Measurements from ENCODE around the gene ERN1.

The ERN1 gene

DNA sequence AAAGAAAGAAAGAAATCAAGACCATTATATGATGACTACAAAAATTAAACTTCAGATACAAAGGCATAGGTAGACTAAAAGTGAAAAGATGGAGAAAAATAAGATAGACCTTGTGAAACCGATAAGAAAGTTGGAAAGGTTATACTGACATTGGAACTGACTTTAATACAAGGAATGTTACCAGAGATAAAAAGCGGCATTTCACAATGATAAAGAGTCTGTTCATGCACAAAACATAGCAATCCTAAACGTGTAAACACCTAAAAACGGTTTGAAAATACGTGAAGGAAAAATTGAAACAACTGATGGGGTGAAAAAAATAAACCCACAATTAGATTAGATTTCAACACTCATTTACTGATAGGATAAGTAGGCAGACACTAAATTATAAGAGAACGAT is 9.6 kb upstream of the ERN1 start:
- Histone ChIP-seq H3K9me3 (ENCODE audit: insufficient read depth, low read depth, low read length) (no peaks in the 10 kb centered on the region), H4K20me1 (ENCODE audit: insufficient read depth, low read length, poor library complexity, severe bottlenecking) (no peaks in the 10 kb centered on the region), H3K27me3 (ENCODE audit: insufficient read depth, low read length, poor library complexity, severe bottlenecking) (no peaks in the 10 kb centered on the region), H3K9ac (ENCODE audit: low read depth, low read length, poor library complexity, severe bottlenecking) (no peak overlapping the region), H3K4me2 (ENCODE audit: low read depth, low read length, poor library complexity, severe bottlenecking) (no peak overlapping the region), H2AFZ (ENCODE audit: low read length) (no peak overlapping the region), H3K36me3 (ENCODE audit: insufficient read depth, low read length) (no peaks in the 10 kb centered on the region), H3K9me2 (replicated peaks; ENCODE audit: low read depth, low read length) (no peaks in the 10 kb centered on the region), H3K4me1 (ENCODE audit: insufficient read depth, low read length, poor library complexity, severe bottlenecking) (no peaks in the 10 kb centered on the region), H3F3A (ENCODE audit: low read depth) (no peaks in the 10 kb centered on the region), H3K79me2 (ENCODE audit: insufficient read depth, low read length) (no peaks in the 10 kb centered on the region), H3K4me3 (ENCODE audit: low read length, poor library complexity, severe bottlenecking) (no peak overlapping the region)
- no peak for TF ChIP-seq EZH2phosphoT487 (IDR thresholded peaks at IDR 0.05; ENCODE audit: borderline replicate concordance)
- TF ChIP-seq, protein P1, sequence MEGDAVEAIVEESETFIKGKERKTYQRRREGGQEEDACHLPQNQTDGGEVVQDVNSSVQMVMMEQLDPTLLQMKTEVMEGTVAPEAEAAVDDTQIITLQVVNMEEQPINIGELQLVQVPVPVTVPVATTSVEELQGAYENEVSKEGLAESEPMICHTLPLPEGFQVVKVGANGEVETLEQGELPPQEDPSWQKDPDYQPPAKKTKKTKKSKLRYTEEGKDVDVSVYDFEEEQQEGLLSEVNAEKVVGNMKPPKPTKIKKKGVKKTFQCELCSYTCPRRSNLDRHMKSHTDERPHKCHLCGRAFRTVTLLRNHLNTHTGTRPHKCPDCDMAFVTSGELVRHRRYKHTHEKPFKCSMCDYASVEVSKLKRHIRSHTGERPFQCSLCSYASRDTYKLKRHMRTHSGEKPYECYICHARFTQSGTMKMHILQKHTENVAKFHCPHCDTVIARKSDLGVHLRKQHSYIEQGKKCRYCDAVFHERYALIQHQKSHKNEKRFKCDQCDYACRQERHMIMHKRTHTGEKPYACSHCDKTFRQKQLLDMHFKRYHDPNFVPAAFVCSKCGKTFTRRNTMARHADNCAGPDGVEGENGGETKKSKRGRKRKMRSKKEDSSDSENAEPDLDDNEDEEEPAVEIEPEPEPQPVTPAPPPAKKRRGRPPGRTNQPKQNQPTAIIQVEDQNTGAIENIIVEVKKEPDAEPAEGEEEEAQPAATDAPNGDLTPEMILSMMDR (conservative IDR thresholded peaks at IDR 0.05; ENCODE audit: low read length), result no peak

DNA sequence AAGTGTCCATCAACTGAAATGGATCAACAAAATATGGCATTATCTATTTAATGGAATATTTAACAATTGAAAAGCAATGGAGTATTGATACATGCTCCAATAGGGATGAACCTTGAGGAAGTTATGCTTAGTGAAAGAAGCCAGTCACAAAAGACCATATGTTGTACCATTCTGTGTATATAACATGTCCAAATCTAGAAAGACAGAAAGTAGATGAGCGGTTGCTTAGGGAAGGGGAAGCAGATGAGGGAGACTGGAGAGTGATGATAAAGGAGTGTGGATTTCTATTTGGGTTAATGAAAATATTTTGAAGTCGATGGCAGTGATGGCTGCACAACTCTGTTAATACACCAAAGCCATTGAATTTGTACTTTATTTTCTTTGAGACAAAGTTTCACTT is 8.5 kb upstream of the ERN1 start:
- Histone ChIP-seq H3K9me2 (replicated peaks; ENCODE audit: low read depth, low read length) (no peaks in the 10 kb centered on the region), H3K27me3 (ENCODE audit: insufficient read depth, low read length, poor library complexity, severe bottlenecking) (no peaks in the 10 kb centered on the region), H3K36me3 (ENCODE audit: insufficient read depth, low read length) (no peaks in the 10 kb centered on the region), H3K4me3 (ENCODE audit: low read length, poor library complexity, severe bottlenecking) (no peak overlapping the region), H2AFZ (ENCODE audit: low read length) (no peak overlapping the region), H3K79me2 (ENCODE audit: insufficient read depth, low read length) (no peaks in the 10 kb centered on the region), H3K9me3 (ENCODE audit: insufficient read depth, low read depth, low read length) (no peaks in the 10 kb centered on the region), H3K9ac (ENCODE audit: low read depth, low read length, poor library complexity, severe bottlenecking) (no peak overlapping the region), H3K4me1 (ENCODE audit: insufficient read depth, low read length, poor library complexity, severe bottlenecking) (no peaks in the 10 kb centered on the region), H3K4me2 (ENCODE audit: low read depth, low read length, poor library complexity, severe bottlenecking) (no peak overlapping the region), H3F3A (ENCODE audit: low read depth) (no peaks in the 10 kb centered on the region), H4K20me1 (ENCODE audit: insufficient read depth, low read length, poor library complexity, severe bottlenecking) (no peaks in the 10 kb centered on the region)
- TF ChIP-seq, protein P1 (conservative IDR thresholded peaks at IDR 0.05; ENCODE audit: low read length), result no peak
- no peak for TF ChIP-seq EZH2phosphoT487 (IDR thresholded peaks at IDR 0.05; ENCODE audit: borderline replicate concordance)

DNA sequence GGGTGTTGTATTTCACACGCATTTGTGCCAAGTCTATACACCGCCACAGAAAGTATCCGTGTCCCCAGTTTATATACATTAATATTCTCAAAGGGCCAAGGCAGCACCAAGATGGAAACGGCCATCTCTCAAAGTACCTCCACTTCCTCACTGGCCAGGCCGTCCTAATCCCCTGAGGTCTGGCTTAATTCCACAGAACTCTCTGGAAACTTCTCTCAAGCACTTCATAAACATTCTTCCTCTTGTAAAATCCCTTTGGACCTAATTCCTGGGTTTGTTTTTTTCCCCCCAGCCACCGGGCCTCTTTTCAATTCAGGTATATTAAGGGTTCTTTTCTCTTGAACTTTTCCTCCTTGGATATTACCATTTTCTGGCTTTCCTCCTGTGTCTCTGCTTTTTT is 5.1 kb upstream of the ERN1 start:
- H3K4me1 ChIP-seq (ENCODE audit: insufficient read depth, low read length, poor library complexity, severe bottlenecking), result no peaks in the 10 kb centered on the region
- H4K20me1 ChIP-seq (ENCODE audit: insufficient read depth, low read length, poor library complexity, severe bottlenecking), result no peaks in the 10 kb centered on the region
- no peaks in the 10 kb centered on the region for H3K9me3 ChIP-seq (ENCODE audit: insufficient read depth, low read depth, low read length)
- H3K9me2 ChIP-seq (replicated peaks; ENCODE audit: low read depth, low read length), result no peaks in the 10 kb centered on the region
- H2AFZ ChIP-seq (ENCODE audit: low read length), result no peak overlapping the region
- H3K79me2 ChIP-seq (ENCODE audit: insufficient read depth, low read length), result no peaks in the 10 kb centered on the region
- H3K9ac ChIP-seq (ENCODE audit: low read depth, low read length, poor library complexity, severe bottlenecking), result no peak overlapping the region
- no peaks in the 10 kb centered on the region for H3F3A ChIP-seq (ENCODE audit: low read depth)
- no peaks in the 10 kb centered on the region for H3K27me3 ChIP-seq (ENCODE audit: insufficient read depth, low read length, poor library complexity, severe bottlenecking)
- TF ChIP-seq, protein P1 (conservative IDR thresholded peaks at IDR 0.05; ENCODE audit: low read length), result no peak
- TF ChIP-seq EZH2phosphoT487 (IDR thresholded peaks at IDR 0.05; ENCODE audit: borderline replicate concordance), result no peak
- no peaks in the 10 kb centered on the region for H3K36me3 ChIP-seq (ENCODE audit: insufficient read depth, low read length)
- H3K4me2 ChIP-seq (ENCODE audit: low read depth, low read length, poor library complexity, severe bottlenecking), result no peak overlapping the region
- H3K4me3 ChIP-seq (ENCODE audit: low read length, poor library complexity, severe bottlenecking), result no peak overlapping the region
